Fibroblast of lung (primary cell): Measurements from ENCODE around the gene COMTD1. TPM values are rescaled to one million over a fixed set of nuclear protein-coding genes. Genes with fewer than 3 reads are reported as not detected.

Experiments
- DNase-seq, 2 donors: peaks; one replicate each; pipeline versions ENCODE4 v3.0.0 to v3.0.0-alpha.2; 2010; ENCODE audit warnings: low read depth in 2 of 2
- H2AFZ ChIP-seq: 2 replicates; pipeline ENCODE4 v1.5.1; 2012; ENCODE audit warnings: low read length, control low read depth, inconsistent platforms
- H3K27ac ChIP-seq: 2 replicates; pipeline ENCODE4 v1.5.1; 2011; ENCODE audit warnings: low read length, control low read depth; ENCODE audit not compliant: insufficient read depth
- H3K27me3 ChIP-seq: 2 replicates; pipeline ENCODE4 v1.5.1; 2011; ENCODE audit warnings: mild to moderate bottlenecking, low read length; ENCODE audit not compliant: control insufficient read depth, insufficient read depth
- H3K36me3 ChIP-seq: 2 replicates; pipeline ENCODE4 v1.5.1; 2011; ENCODE audit warnings: low read length; ENCODE audit not compliant: control insufficient read depth, insufficient read depth
- H3K4me1 ChIP-seq: 2 replicates; pipeline ENCODE4 v1.5.1; 2011; ENCODE audit warnings: low read length; ENCODE audit not compliant: control insufficient read depth, insufficient read depth; ENCODE audit errors: extremely low read depth
- H3K4me2 ChIP-seq: 2 replicates; pipeline ENCODE4 v1.5.1; 2011; ENCODE audit warnings: low read length, control low read depth; ENCODE audit not compliant: insufficient read depth; ENCODE audit errors: extremely low read depth
- H3K4me3 ChIP-seq, 4 experiments: fragments of 200-600 bp in 1 of 4; sonication (generic) in 1 of 4; replicated peaks in 1 of 4; 2 replicates each; pipeline ENCODE4 v1.5.1; 2011 to 2016; ENCODE audit warnings: low read length in 4 of 4, low read depth in 3 of 4, mild to moderate bottlenecking in 3 of 4, control low read depth in 2 of 4, inconsistent platforms in 1 of 4, mixed read lengths in 1 of 4; ENCODE audit not compliant: insufficient read depth in 1 of 4; ENCODE audit errors: control extremely low read depth in 1 of 4
- H3K79me2 ChIP-seq: 2 replicates; pipeline ENCODE4 v1.5.1; 2012; ENCODE audit warnings: mild to moderate bottlenecking, low read length, inconsistent platforms; ENCODE audit not compliant: control insufficient read depth, insufficient read depth
- H3K9ac ChIP-seq: 2 replicates; pipeline ENCODE4 v1.5.1; 2011; ENCODE audit warnings: mild to moderate bottlenecking, low read length, control low read depth; ENCODE audit not compliant: insufficient read depth
- H3K9me3 ChIP-seq: 2 replicates; pipeline ENCODE4 v1.5.1; 2012; ENCODE audit warnings: low read depth, low read length; ENCODE audit not compliant: control insufficient read depth, insufficient read depth
- H4K20me1 ChIP-seq: 2 replicates; pipeline ENCODE4 v1.5.1; 2011; ENCODE audit warnings: low read length; ENCODE audit not compliant: control insufficient read depth, insufficient read depth; ENCODE audit errors: extremely low read depth
- CTCF ChIP-seq, 2 donors: IDR thresholded peaks in 1 of 2; conservative IDR thresholded peaks in 1 of 2; 1 replicate in 1 of 2; 2 replicates in 1 of 2; pipeline ENCODE4 v1.5.1; 2011 to 2012; ENCODE audit warnings: low read length in 2 of 2, control low read depth in 1 of 2, inconsistent platforms in 1 of 2, low read depth in 1 of 2, mild to moderate bottlenecking in 1 of 2
- EZH2 ChIP-seq: IDR thresholded peaks from 2 replicates; pipeline ENCODE4 v1.5.1; 2012; ENCODE audit warnings: low read length, control low read depth, mild to moderate bottlenecking; ENCODE audit errors: missing control alignments
- polyA plus RNA-seq, 2 donors: library from polyadenylated mRNA; depleted of rRNA in 1 of 2; stranded (reverse) in 1 of 2; unstranded in 1 of 2; fragments of >200 nt; gene quantifications; 2 replicates each; pipeline ENCODE4 v1.2.1, GENCODE V29; 2011 to 2012; ENCODE audit warnings: missing spikeins in 1 of 2
- total RNA-seq: library from RNA; depleted of rRNA; stranded (reverse); fragments of >200 nt; gene quantifications from 2 replicates; pipeline ENCODE4 v1.2.1, GENCODE V29; 2014

COMTD1 gene
- total and polyA plus RNA-seq, 2 donors (not counting 1 experiment from before 2014, with no cell fraction given) = 2.0 to 8.3 TPM

- Histone ChIP-seq H2AFZ (no peak overlapping the region), H3K4me2 (no peak overlapping the region), H3K4me3 (no peak overlapping the region), H3K9ac (no peak overlapping the region), H3K9me3 (no peaks in the 10 kb centered on the region), H3K27me3 (peaks cover 26% of the 10 kb centered on the region), H3K27ac (no peak overlapping the region), H3K79me2 (no peaks in the 10 kb centered on the region), H4K20me1 (no peaks in the 10 kb centered on the region), H3K4me1 (no peaks in the 10 kb centered on the region), H3K36me3 (no peaks in the 10 kb centered on the region)
- TF ChIP-seq CTCF (conservative IDR thresholded peaks at IDR 0.05 in 1 of 2, IDR thresholded peaks at IDR 0.05 in 1 of 2; ENCODE audit: low read depth in 1 of 2, low read length in 2 of 2) (no peak), EZH2 (no peak)
- DNase-seq = no peak
Observed at GRCh38 chr10:75281974-75282373, 46.2 kb upstream of the COMTD1 start.

- H3K36me3 ChIP-seq = no peaks in the 10 kb centered on the region
- no peak overlapping the region for H3K4me3 ChIP-seq
- no peaks in the 10 kb centered on the region for H3K79me2 ChIP-seq
- H3K4me1 ChIP-seq = no peaks in the 10 kb centered on the region
- H3K9ac ChIP-seq = no peak overlapping the region
- H3K27me3 ChIP-seq = peaks cover 21% of the 10 kb centered on the region
- H3K27ac ChIP-seq = no peak overlapping the region
- H3K4me2 ChIP-seq = no peak overlapping the region
- no peaks in the 10 kb centered on the region for H4K20me1 ChIP-seq
- DNase-seq = peak; percentile 21 to 26
- TF ChIP-seq EZH2 (no peak), CTCF (conservative IDR thresholded peaks at IDR 0.05 in 1 of 2, IDR thresholded peaks at IDR 0.05 in 1 of 2; ENCODE audit: low read depth in 1 of 2, low read length in 2 of 2) (no peak)
- H3K9me3 ChIP-seq = no peaks in the 10 kb centered on the region
- H2AFZ ChIP-seq = no peak overlapping the region
Observed at GRCh38 chr10:75280236-75280635, 44.5 kb upstream of the COMTD1 start.

GRCh38 chr10:75276069-75276872 lies 40.5 kb upstream of the COMTD1 start:
- Histone ChIP-seq H3K36me3 (no peaks in the 10 kb centered on the region), H3K27ac (no peak overlapping the region), H3K9ac (no peak overlapping the region), H3K4me1 (peaks cover 4% of the 10 kb centered on the region), H4K20me1 (no peaks in the 10 kb centered on the region), H3K27me3 (peaks cover 13% of the 10 kb centered on the region), H3K4me3 (no peak overlapping the region), H3K9me3 (no peaks in the 10 kb centered on the region), H2AFZ (no peak overlapping the region), H3K79me2 (no peaks in the 10 kb centered on the region), H3K4me2 (no peak overlapping the region)
- TF ChIP-seq EZH2 (no peak), CTCF (conservative IDR thresholded peaks at IDR 0.05 in 1 of 2, IDR thresholded peaks at IDR 0.05 in 1 of 2; ENCODE audit: low read depth in 1 of 2, low read length in 2 of 2) (no peak)
- DNase-seq = no peak
